ENCODE data around the gene TNFAIP8L2. TPM values are rescaled to one million over a fixed set of nuclear protein-coding genes. Genes with fewer than 3 reads are reported as not detected.

Gene TNFAIP8L2
- total RNA-seq, 1 donor from 2014 or later = not detected

DNA sequence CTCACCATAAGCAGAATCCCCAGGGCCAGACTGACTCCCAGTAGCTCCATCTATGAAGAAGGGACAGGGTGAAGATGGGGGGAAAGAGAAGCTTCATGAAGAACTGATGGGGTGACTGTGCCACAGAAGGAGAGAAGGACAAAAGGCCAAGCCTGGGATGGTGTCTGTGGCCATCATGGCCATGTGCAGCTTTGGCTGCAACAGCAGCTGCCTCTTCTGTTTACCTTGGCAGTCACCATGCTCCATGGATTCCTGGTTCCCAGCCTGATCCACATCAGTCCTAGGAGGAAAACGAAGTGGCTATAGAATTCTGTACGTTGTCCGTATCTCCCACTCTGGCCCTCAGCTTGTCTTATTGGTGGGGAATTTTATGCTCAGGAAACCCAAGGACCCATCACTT, 22.1 kb upstream of the TNFAIP8L2 start:
- TF ChIP-seq, protein P1, sequence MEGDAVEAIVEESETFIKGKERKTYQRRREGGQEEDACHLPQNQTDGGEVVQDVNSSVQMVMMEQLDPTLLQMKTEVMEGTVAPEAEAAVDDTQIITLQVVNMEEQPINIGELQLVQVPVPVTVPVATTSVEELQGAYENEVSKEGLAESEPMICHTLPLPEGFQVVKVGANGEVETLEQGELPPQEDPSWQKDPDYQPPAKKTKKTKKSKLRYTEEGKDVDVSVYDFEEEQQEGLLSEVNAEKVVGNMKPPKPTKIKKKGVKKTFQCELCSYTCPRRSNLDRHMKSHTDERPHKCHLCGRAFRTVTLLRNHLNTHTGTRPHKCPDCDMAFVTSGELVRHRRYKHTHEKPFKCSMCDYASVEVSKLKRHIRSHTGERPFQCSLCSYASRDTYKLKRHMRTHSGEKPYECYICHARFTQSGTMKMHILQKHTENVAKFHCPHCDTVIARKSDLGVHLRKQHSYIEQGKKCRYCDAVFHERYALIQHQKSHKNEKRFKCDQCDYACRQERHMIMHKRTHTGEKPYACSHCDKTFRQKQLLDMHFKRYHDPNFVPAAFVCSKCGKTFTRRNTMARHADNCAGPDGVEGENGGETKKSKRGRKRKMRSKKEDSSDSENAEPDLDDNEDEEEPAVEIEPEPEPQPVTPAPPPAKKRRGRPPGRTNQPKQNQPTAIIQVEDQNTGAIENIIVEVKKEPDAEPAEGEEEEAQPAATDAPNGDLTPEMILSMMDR (conservative IDR thresholded peaks at IDR 0.05) = no peak
- peaks cover 15% of the 10 kb centered on the region for H3K4me1 Mint-ChIP-seq

DNA sequence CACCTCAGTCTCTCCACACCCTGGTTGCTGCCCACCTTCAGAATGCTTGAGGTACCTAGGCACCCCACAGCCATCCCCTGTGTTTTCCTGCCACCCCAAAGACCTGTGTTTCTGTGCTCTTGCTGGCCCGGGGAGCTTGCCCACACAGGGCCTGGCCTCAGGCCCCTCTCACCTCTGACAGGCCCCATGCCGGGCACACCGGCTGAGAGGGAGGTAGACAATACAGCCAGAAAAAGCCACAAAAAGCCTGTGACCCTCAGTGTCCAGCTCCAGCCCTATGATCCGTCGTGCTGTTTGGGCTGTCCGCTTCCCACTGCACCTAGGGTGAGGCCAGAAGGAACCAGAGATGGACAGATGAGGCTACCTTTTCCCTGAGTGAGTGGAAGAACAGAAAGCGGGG, 21.5 kb upstream of the TNFAIP8L2 start:
- TF ChIP-seq, protein P1 (conservative IDR thresholded peaks at IDR 0.05) = no peak
- Mint-ChIP-seq H3K4me3 (no peak overlapping the region), H3K36me3 (ENCODE audit: low read depth) (peaks cover 14% of the 10 kb centered on the region), H3K4me1 (peaks cover 15% of the 10 kb centered on the region), H3K27me3 (ENCODE audit: low read depth) (peaks cover 33% of the 10 kb centered on the region), H3K9me3 (no peaks in the 10 kb centered on the region), H3K27ac (ENCODE audit: unreplicated experiment) (peak overlapping the region; percentile 27)
- no peak for DNase-seq (ENCODE audit: low read depth, low spot score)

More for the DNA sequence above, 22.1 kb upstream of the TNFAIP8L2 start:
- no peak for DNase-seq (ENCODE audit: low read depth, low spot score)
- peaks cover 33% of the 10 kb centered on the region for H3K27me3 Mint-ChIP-seq (ENCODE audit: low read depth)
- no peak overlapping the region for H3K27ac Mint-ChIP-seq (ENCODE audit: unreplicated experiment)
- peak overlapping the region; percentile 49 for H3K4me3 Mint-ChIP-seq
- peaks cover 14% of the 10 kb centered on the region for H3K36me3 Mint-ChIP-seq (ENCODE audit: low read depth)
- H3K9me3 Mint-ChIP-seq = no peaks in the 10 kb centered on the region

DNA sequence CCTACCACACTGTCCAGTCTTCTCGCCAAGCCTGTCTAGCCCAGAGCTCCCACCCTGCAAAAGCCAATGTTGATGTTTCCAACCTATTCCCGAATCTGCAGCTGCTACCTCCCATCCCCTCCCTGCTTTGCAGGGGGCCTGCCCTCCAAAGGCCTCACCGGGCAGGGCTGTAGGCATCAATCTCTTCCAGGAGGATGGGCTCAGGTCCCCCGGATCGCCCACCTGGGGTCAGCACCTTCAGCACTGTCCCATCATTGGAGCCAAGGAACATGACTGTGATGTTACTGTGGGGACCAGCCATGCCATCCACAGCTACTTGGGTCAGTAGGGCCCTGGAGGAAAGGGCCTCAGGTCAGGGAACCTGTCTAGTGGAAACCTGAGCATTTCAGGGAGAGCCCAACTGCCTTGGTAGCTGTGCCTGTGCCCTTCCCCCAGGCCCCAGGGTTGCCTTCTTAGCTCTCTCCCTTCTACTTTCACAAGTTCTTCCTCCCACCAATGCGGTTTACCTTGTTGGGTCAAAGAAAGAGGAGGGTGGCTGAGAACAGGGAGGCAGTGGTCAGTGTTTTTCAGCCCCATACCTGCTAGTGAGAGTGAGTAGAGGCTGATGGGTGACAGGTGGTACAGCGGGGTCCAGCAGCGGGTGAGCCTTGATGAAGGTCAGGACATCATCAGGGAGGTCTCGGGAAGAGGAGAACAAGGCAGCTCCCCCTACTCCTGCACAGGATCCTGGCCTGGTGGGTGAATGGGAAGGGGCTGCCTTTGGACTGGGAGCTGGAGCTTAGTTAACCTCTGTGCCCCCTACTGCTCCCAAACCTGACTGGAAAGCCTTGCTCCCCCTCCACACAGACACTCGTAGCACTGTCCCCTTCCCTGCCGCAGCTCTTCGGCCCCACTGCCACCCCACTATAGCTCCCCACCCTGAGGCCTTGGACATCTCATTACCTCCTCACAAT, 20.7 kb upstream of the TNFAIP8L2 start:
- H3K27me3 Mint-ChIP-seq (ENCODE audit: low read depth) = peaks cover 28% of the 10 kb centered on the region
- TF ChIP-seq, protein P1 (conservative IDR thresholded peaks at IDR 0.05) = no peak
- no peak for DNase-seq (ENCODE audit: low read depth, low spot score)
- H3K36me3 Mint-ChIP-seq (ENCODE audit: low read depth) = peaks cover 14% of the 10 kb centered on the region
- no peak overlapping the region for H3K4me3 Mint-ChIP-seq
- no peak overlapping the region for H3K27ac Mint-ChIP-seq (ENCODE audit: unreplicated experiment)
- no peaks in the 10 kb centered on the region for H3K9me3 Mint-ChIP-seq
- peaks cover 11% of the 10 kb centered on the region for H3K4me1 Mint-ChIP-seq

DNA sequence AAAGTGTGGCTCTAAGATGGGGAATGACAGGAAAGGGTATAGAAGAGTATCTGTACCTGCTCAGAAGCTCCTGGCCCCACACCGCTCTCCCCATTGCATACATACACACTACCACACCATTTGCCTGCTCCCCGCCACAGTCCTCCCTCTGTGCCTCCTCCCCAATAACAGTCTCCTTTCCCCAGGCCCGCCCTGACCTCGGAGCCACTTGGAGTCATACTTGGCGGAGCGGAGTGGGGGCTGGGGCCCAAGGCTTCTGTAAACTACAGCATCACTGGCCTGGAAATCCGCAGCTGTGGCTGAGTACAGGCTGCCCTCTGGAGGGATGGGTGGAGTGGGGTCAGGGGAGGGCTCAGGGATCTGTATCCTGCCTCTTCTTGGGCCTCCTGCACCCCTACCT, 18.7 kb upstream of the TNFAIP8L2 start:
- H3K4me1 Mint-ChIP-seq = no peaks in the 10 kb centered on the region
- TF ChIP-seq, protein P1 (conservative IDR thresholded peaks at IDR 0.05) = no peak

DNA sequence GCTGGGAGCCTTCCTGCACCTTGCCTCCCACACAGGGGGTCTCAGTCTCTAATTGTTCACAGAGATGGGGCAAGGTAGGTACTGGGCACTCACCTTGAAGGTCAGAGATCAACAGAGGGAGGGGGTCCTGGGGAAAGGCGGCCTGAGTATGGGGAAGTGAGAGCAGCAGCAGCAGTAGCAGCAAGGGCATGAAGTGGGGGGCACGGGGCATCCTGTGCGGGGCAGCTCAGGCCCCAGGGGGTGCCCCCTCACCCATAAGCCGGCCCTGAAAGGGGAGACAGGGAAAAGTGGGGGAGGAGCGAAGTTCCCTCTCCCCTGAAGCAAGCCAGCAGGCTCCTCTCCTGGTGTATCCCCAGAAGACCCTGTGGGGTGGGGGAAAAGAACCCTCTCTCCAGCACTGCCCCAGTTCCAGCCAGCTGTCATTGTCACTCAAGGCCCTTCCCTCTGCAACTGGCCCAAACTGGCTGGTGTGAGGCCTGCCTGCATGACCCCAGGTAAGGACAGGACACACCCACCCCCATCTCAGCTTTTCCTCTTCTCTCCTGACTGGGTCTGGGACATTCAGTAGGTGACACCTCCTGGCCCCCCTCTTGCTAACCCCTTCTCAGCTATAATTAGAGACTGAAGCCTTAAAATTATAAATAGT, 13.9 kb upstream of the TNFAIP8L2 start:
- peaks cover under 1% of the 10 kb centered on the region for H3K27me3 Mint-ChIP-seq (ENCODE audit: low read depth)
- H3K4me3 Mint-ChIP-seq = no peak overlapping the region
- H3K27ac Mint-ChIP-seq (ENCODE audit: unreplicated experiment) = no peak overlapping the region
- TF ChIP-seq, protein P1 (conservative IDR thresholded peaks at IDR 0.05) = no peak
- no peaks in the 10 kb centered on the region for H3K36me3 Mint-ChIP-seq (ENCODE audit: low read depth)
- H3K9me3 Mint-ChIP-seq = no peaks in the 10 kb centered on the region
- no peak for DNase-seq (ENCODE audit: low read depth, low spot score)
- H3K4me1 Mint-ChIP-seq = peaks cover 34% of the 10 kb centered on the region

More for the DNA sequence above, 18.7 kb upstream of the TNFAIP8L2 start:
- Mint-ChIP-seq H3K9me3 (no peaks in the 10 kb centered on the region), H3K27ac (ENCODE audit: unreplicated experiment) (no peak overlapping the region), H3K4me3 (no peak overlapping the region), H3K36me3 (ENCODE audit: low read depth) (peaks cover 14% of the 10 kb centered on the region), H3K27me3 (ENCODE audit: low read depth) (peaks cover 12% of the 10 kb centered on the region)
- DNase-seq (ENCODE audit: low read depth, low spot score) = no peak
